AG08395 (cell line): ENCODE data around the gene PDCD6IP.

Source experiments
- DNase-seq: peaks from one replicate; pipeline ENCODE4 v3.0.0; 2012; ENCODE audit warnings: mixed read lengths, low spot score

PDCD6IP gene

GRCh38 chr3:33892655-33893054 lies 94.2 kb downstream of the PDCD6IP start:
- DNase-seq: no peak

- DNase-seq: no peak
Observed at GRCh38 chr3:33895658-33896057, 97.2 kb downstream of the PDCD6IP start.

- DNase-seq: no peak
Observed at GRCh38 chr3:33897306-33897705, 98.9 kb downstream of the PDCD6IP start.

GRCh38 chr3:33898901-33899300 lies 100.5 kb downstream of the PDCD6IP start:
- DNase-seq: no peak

GRCh38 chr3:33900440-33900808 lies 102.0 kb downstream of the PDCD6IP start:
- no peak for DNase-seq

GRCh38 chr3:33900809-33901505 lies 102.5 kb downstream of the PDCD6IP start:
- no peak for DNase-seq

GRCh38 chr3:33901862-33902563 lies 103.6 kb downstream of the PDCD6IP start:
- no peak for DNase-seq

- DNase-seq: no peak
Observed at GRCh38 chr3:33904730-33905129, 106.3 kb downstream of the PDCD6IP start.

- DNase-seq: no peak
Observed at GRCh38 chr3:33908250-33908851, 109.9 kb downstream of the PDCD6IP start.

- DNase-seq: no peak
Observed at GRCh38 chr3:33909547-33909946, 111.1 kb downstream of the PDCD6IP start.

- no peak for DNase-seq
Observed at GRCh38 chr3:33910031-33910430, 111.6 kb downstream of the PDCD6IP start.

GRCh38 chr3:33911525-33912322 lies 113.3 kb downstream of the PDCD6IP start:
- DNase-seq: peak; percentile 50

GRCh38 chr3:33914212-33914611 lies 115.8 kb downstream of the PDCD6IP start:
- no peak for DNase-seq

GRCh38 chr3:33914731-33915379 lies 116.4 kb downstream of the PDCD6IP start:
- no peak for DNase-seq

GRCh38 chr3:33915796-33916546 lies 117.5 kb downstream of the PDCD6IP start:
- DNase-seq: peak; percentile 27

- no peak for DNase-seq
Observed at GRCh38 chr3:33918126-33918756, 119.8 kb downstream of the PDCD6IP start.
